ENCODE data around the gene DTWD2. TPM values are rescaled to one million over a fixed set of nuclear protein-coding genes. Genes with fewer than 3 reads are reported as not detected.

DTWD2 gene
- polyA plus RNA-seq, 1 donor from 2014 or later = 3.3 TPM

DNA sequence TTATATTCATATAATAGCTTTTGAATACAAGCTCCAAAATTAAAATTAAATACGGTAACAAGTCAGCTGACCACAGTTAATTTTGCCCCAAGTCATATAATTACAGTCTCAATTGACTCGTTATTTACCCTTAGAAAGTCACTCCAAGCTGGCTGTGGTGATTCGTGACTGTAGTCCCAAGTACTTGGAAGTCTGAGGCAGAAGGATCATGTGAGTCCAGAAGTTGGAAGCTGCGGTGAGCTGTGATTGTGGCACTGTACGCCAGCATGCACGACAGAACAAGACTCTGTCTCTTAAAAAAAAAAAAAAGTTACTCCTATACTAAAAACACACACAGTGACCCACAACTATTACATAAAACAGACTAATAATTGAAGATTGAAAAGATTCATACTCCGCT lies 31.6 kb upstream of the DTWD2 start:
- Histone ChIP-seq H3K9me3 (ENCODE audit: low read length) (no peaks in the 10 kb centered on the region), H3F3A (ENCODE audit: insufficient read depth, low read length, poor library complexity, severe bottlenecking) (no peaks in the 10 kb centered on the region), H3K27ac (ENCODE audit: low read length) (no peak overlapping the region), H2AFZ (ENCODE audit: low read depth, low read length) (no peak overlapping the region), H3K36me3 (ENCODE audit: insufficient read depth, low read length) (no peaks in the 10 kb centered on the region), H3K9ac (ENCODE audit: low read length) (no peak overlapping the region), H3K79me2 (replicated peaks; ENCODE audit: insufficient read depth, low read length) (no peaks in the 10 kb centered on the region), H3K4me2 (ENCODE audit: low read length) (no peak overlapping the region), H4K20me1 (ENCODE audit: insufficient read depth) (no peaks in the 10 kb centered on the region), H3K4me3 (ENCODE audit: low read length) (no peak overlapping the region), H3K27me3 (ENCODE audit: insufficient read depth, low read depth, low read length) (no peaks in the 10 kb centered on the region), H3K9me2 (ENCODE audit: insufficient read depth, low read length) (no peaks in the 10 kb centered on the region)
- no peak for TF ChIP-seq SMC3 (conservative IDR thresholded peaks at IDR 0.05; ENCODE audit: poor library complexity)
- TF ChIP-seq, protein P1, sequence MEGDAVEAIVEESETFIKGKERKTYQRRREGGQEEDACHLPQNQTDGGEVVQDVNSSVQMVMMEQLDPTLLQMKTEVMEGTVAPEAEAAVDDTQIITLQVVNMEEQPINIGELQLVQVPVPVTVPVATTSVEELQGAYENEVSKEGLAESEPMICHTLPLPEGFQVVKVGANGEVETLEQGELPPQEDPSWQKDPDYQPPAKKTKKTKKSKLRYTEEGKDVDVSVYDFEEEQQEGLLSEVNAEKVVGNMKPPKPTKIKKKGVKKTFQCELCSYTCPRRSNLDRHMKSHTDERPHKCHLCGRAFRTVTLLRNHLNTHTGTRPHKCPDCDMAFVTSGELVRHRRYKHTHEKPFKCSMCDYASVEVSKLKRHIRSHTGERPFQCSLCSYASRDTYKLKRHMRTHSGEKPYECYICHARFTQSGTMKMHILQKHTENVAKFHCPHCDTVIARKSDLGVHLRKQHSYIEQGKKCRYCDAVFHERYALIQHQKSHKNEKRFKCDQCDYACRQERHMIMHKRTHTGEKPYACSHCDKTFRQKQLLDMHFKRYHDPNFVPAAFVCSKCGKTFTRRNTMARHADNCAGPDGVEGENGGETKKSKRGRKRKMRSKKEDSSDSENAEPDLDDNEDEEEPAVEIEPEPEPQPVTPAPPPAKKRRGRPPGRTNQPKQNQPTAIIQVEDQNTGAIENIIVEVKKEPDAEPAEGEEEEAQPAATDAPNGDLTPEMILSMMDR (IDR thresholded peaks at IDR 0.05; ENCODE audit: poor library complexity, severe bottlenecking) = no peak
- no peak for TF ChIP-seq POLR2AphosphoS5 (IDR thresholded peaks at IDR 0.05)
- no peak for TF ChIP-seq TAF1 (IDR thresholded peaks at IDR 0.05; ENCODE audit: low read depth)
- no peak for TF ChIP-seq RAD21 (conservative IDR thresholded peaks at IDR 0.05)
- TF ChIP-seq EZH2 (IDR thresholded peaks at IDR 0.05; ENCODE audit: borderline replicate concordance, insufficient read depth, low read length, poor library complexity, severe bottlenecking) = no peak
- TF ChIP-seq, protein P2, sequence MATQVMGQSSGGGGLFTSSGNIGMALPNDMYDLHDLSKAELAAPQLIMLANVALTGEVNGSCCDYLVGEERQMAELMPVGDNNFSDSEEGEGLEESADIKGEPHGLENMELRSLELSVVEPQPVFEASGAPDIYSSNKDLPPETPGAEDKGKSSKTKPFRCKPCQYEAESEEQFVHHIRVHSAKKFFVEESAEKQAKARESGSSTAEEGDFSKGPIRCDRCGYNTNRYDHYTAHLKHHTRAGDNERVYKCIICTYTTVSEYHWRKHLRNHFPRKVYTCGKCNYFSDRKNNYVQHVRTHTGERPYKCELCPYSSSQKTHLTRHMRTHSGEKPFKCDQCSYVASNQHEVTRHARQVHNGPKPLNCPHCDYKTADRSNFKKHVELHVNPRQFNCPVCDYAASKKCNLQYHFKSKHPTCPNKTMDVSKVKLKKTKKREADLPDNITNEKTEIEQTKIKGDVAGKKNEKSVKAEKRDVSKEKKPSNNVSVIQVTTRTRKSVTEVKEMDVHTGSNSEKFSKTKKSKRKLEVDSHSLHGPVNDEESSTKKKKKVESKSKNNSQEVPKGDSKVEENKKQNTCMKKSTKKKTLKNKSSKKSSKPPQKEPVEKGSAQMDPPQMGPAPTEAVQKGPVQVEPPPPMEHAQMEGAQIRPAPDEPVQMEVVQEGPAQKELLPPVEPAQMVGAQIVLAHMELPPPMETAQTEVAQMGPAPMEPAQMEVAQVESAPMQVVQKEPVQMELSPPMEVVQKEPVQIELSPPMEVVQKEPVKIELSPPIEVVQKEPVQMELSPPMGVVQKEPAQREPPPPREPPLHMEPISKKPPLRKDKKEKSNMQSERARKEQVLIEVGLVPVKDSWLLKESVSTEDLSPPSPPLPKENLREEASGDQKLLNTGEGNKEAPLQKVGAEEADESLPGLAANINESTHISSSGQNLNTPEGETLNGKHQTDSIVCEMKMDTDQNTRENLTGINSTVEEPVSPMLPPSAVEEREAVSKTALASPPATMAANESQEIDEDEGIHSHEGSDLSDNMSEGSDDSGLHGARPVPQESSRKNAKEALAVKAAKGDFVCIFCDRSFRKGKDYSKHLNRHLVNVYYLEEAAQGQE (IDR thresholded peaks at IDR 0.05; ENCODE audit: borderline replicate concordance) = no peak
- TF ChIP-seq EP300 (conservative IDR thresholded peaks at IDR 0.05; ENCODE audit: poor library complexity, severe bottlenecking) = no peak
- no peak for TF ChIP-seq MXI1 (conservative IDR thresholded peaks at IDR 0.05; ENCODE audit: poor library complexity, severe bottlenecking)

DNA sequence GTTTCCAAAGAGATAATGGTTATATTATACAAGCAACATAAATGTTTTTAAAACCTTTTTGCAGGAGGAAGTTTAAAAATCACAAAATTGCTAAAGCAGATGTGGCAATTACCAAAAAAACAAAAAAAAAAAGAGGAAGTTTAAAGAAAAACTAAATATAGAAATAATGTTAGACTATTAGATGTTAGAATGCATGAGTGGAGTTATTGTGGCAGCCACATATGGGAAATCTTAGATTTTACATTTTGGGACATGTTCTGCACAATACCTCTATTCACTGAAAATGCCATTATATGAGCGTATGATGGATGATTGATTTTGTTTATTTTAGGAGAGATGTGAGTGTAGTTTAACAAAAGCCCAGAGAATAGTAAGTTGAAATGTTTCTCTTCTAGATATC lies 31.2 kb upstream of the DTWD2 start:
- no peaks in the 10 kb centered on the region for H3K27me3 ChIP-seq (ENCODE audit: insufficient read depth, low read depth, low read length)
- no peaks in the 10 kb centered on the region for H3K36me3 ChIP-seq (ENCODE audit: insufficient read depth, low read length)
- no peak overlapping the region for H2AFZ ChIP-seq (ENCODE audit: low read depth, low read length)
- no peak overlapping the region for H3K27ac ChIP-seq (ENCODE audit: low read length)
- no peak overlapping the region for H3K9ac ChIP-seq (ENCODE audit: low read length)
- H3K4me2 ChIP-seq (ENCODE audit: low read length) = no peak overlapping the region
- no peaks in the 10 kb centered on the region for H4K20me1 ChIP-seq (ENCODE audit: insufficient read depth)
- H3K4me3 ChIP-seq (ENCODE audit: low read length) = no peak overlapping the region
- TF ChIP-seq, protein P2 (IDR thresholded peaks at IDR 0.05; ENCODE audit: borderline replicate concordance) = no peak
- TF ChIP-seq SMC3 (conservative IDR thresholded peaks at IDR 0.05; ENCODE audit: poor library complexity) (no peak), EZH2 (IDR thresholded peaks at IDR 0.05; ENCODE audit: borderline replicate concordance, insufficient read depth, low read length, poor library complexity, severe bottlenecking) (no peak)
- TF ChIP-seq, protein P1 (IDR thresholded peaks at IDR 0.05; ENCODE audit: poor library complexity, severe bottlenecking) = no peak
- H3F3A ChIP-seq (ENCODE audit: insufficient read depth, low read length, poor library complexity, severe bottlenecking) = no peaks in the 10 kb centered on the region
- no peaks in the 10 kb centered on the region for H3K9me2 ChIP-seq (ENCODE audit: insufficient read depth, low read length)
- no peaks in the 10 kb centered on the region for H3K79me2 ChIP-seq (replicated peaks; ENCODE audit: insufficient read depth, low read length)
- no peaks in the 10 kb centered on the region for H3K9me3 ChIP-seq (ENCODE audit: low read length)

Data from neural cell (in vitro differentiated cells).